ENCODE measurements around the gene BRWD1.
"Not testable (repeated sequence)": the region's sequence is repeated elsewhere in the genome, so short reads cannot be mapped to it uniquely, and the experiment has no call there.

The BRWD1 gene

DNA sequence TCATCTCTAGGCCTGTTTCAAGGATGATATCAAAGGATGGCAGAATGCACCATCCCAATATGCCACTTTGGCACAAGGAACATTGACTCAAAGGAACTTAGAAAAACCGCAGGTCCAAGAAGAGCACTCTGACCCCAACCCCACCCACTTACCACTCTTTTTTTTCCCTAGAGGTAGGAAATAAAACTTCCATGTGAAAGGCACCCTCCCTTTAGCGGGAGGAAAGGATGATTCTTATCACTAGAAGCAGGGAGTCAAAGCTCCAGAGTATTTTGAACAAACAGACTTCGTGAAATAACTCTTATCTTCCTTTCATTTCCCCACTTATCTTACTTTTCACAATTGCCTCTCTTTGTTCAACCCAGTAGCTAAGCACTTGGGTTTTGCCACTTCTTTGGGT lies 152.4 kb downstream of the BRWD1 start:
- DNase-seq: no peak

DNA sequence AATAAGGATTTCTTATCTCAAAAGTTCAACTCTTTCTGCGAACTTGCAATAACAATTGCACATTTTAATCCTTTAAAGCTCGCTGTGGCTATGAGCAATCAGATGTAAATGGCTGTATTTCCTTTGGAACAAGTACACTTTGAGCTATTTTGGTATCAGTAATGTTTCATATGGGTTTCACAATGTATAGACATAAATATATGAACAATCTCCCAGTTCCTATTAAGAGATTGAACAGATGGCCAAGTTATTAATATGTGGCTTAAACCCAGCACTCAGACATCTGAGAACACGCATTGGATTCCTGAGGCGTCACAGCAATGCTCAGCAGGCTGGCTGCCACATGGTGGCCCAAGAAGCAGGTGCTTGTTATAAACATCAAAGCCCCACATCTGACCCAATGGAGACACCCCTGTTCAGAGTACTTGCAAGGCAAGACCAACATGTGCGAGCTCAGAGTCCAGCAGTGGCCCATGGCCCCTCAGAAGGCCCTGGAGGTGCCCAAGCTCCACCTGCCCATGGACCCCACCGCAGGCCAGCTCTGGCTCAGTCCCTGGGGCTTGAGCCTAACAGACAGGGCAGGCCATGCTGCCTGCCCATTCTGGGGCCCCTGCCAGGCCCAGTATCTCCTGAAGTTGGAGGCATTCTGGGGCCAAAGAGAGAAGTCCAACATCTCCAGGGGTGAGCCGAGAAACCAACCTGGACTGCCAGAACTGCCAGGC lies 153.9 kb downstream of the BRWD1 start:
- no peak for DNase-seq

DNA sequence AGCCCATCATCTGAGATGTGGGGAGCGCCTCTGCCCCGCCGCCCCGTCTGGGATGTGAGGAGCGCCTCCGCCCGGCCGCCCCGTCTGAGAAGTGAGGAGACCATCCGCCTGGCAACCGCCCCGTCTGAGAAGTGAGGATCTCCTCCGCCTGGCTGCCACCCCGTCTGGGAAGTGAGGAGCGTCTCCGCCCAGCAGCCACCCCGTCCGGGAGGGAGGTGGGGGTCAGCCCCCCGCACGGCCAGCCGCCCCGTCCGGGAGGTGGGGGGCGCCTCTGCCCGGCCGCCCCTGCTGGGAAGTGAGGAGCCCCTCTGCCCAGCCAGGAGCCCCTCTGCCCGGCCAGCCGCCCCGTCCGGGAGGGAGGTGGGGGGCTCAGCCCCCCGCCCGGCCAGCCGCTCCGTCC lies 156.2 kb downstream of the BRWD1 start:
- not testable (repeated sequence) for DNase-seq

DNA sequence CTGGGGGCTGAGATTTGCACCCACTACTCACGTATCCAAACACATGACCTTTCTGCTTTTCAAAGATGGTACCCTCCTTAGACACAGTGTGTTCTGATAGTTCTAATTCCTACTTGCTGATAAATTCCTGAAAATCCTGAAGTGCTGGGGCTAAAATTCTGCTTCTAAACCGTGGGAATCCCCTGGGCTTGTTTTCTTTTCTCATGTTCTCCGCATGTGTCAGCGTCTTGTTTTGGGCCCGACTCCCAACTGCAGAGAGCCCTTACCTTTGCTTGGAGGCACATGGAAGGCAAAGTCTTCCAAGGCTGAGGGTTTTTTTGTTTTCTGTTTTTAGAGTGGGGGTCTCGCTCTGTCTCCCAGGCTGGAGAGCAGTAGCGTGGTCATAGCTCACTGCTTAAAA lies 157.4 kb downstream of the BRWD1 start:
- no peak for DNase-seq

DNA sequence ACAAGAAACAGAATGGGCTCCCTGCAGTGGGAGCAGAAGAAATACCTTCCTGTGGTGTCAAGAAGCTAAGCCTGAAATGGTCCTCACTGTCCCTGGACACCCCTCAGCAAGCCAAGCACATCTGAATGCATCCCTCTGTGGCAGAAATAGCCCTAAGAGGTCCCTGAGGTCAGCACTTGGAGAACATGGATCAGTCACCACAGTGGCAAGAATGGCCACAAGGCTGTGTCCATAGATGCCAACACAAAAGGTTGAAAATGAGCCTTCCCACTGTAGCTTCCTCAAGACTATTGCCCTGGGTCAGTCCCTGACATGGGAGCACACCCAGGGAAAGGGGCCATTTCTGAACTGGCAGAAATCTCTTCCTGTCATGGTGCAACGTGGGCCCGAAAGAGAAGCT lies 157.9 kb downstream of the BRWD1 start:
- no peak for DNase-seq

- DNase-seq: no peak
These were observed 159.6 kb downstream of the BRWD1 start for GRCh38 chr21:39153842-39154241.

- DNase-seq: no peak
These were observed 160.1 kb downstream of the BRWD1 start for GRCh38 chr21:39153373-39153772.

DNA sequence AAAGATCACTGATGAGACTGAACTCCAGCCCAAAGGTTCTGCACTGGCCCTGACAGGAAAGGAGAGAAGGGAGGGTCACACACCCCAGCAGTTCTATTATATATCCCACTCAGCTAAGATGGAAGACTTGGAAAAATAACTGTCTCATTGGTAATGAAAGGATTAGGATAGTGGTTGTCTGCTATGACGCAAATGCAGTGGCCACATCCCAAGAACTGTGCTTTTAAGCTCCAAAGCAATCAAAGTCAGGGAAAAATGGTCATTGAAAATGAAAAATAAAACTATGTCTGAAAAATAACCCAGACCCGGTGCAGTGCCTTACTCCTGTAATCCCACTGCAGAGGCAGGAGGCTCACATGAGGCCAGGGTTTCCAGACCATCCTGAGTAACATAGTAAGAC lies 161.2 kb downstream of the BRWD1 start:
- no peak for DNase-seq

GRCh38 chr21:39150877-39151276 lies 162.6 kb downstream of the BRWD1 start:
- DNase-seq: no peak

- DNase-seq: no peak
These were observed 163.1 kb downstream of the BRWD1 start for GRCh38 chr21:39150316-39150715.

DNA sequence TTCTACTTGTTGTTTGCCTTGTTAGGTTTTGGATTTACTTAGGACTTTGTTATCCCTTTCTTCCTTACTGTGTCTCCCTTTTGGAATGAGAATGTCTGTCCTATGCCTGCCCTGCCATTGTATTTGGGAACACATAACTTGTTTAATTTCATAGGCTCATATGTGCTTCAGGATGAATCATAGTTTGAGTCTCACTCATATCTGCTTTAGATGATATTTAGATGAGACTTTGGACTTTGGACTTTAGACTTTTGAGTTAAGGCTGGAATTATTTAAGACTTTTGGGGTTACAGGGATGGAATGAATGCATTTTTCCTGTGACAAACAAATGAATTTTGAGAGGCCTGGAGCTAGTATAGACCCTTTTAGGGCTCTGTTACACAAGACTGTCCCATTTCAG lies 163.6 kb downstream of the BRWD1 start:
- no peak for DNase-seq

DNA sequence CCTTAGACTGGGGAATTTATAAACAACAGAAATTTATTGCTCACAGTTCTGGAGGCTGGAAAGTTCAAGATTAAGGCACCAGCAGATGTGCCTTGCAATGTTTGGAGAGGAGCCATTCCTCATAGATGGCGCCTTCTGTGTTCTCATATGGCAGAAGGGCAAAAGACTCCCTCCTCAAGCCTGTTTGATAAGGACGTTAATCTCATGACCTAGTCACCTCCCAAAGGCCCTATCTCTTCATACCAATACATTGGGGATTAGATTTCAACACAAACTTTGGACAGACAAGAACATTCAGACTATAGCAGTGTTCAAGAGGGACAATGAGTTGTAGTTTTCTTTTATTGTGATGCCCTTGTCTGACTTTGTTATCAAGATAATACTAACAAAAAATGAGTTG lies 164.5 kb downstream of the BRWD1 start:
- no peak for DNase-seq

DNA sequence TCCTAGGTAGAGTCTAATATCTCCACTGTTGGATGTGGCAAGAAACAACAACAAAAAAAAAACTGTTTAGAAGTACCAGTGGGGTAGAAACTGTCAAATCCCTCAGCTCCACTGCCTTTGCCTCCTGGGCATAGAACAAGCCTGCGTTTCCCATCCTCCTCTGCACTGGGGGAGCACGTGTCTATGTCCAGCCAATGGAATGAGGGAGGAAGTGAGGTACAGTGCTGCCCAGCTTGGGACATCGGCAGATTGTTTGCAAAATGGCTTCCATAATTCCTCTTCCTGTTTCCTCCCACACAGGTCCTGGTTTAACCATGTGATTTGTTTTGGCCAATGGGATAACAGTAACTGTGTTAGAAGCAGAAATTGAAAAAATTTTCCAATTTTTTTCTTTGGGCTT lies 169.2 kb downstream of the BRWD1 start:
- no peak for DNase-seq

- DNase-seq: no peak
These were observed 170.5 kb downstream of the BRWD1 start for GRCh38 chr21:39142972-39143371.

DNA sequence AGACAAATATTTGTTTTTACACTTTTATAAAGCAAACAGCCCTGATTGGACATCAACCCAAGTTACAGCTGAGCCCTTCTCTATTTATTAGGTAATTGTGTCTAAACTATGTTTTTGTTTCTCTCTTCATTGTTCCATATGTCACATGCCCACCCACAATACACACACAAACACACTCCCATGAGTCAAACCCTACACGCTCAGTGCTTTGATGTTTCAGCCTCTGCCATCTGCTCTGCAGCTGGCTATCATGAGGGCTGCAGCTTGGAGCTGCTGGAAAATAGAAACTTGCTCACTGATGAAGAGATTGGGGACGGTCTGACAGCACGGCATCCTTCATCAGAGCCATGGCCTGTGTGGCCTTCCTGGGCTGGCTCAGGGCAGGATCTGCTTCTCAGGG lies 171.9 kb downstream of the BRWD1 start:
- DNase-seq: no peak

- DNase-seq: no peak
These were observed 175.9 kb downstream of the BRWD1 start for GRCh38 chr21:39137248-39138178.

- DNase-seq: no peak
These were observed 176.7 kb downstream of the BRWD1 start for GRCh38 chr21:39136711-39137110.

DNA sequence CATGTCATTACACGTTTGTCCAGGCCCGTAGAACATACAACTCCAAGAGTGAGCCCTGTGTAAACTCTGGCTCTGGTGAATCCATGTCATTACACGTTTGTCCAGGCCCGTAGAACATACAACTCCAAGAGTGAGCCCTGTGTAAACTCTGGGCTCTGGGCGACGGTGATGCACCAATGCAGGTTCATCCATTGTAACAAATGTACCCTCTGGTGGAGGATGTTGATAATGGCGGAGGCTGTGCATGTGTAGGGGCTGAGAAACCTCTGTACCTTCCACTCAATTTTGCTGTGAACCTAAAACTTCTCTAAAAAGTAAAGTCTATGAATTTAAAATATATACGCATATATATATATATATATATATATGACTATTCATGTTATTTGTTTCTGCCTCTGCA lies 177.3 kb downstream of the BRWD1 start:
- not testable (repeated sequence) for DNase-seq

- no peak for DNase-seq
These were observed 179.1 kb downstream of the BRWD1 start for GRCh38 chr21:39134288-39134810.

Measured in CD4-positive, alpha-beta T cell treated with Interleukin-15 for 1 hour (primary cell).